ENCODE measurements around the gene CENPX. TPM values are rescaled to one million over a fixed set of nuclear protein-coding genes. Genes with fewer than 3 reads are reported as not detected.

Gene CENPX
- total and polyA plus RNA-seq, 2 donors (not counting 3 experiments of a cell fraction or from before 2014, with no cell fraction given): 56.2 to 67.2 TPM

- no peak for FAIRE-seq
- H3K4me3 ChIP-seq (replicated peaks in 1 of 3; ENCODE audit: insufficient read depth in 1 of 3, low read depth in 1 of 3, low read length in 3 of 3): no peak overlapping the region
These were observed 10.4 kb downstream of the CENPX start for GRCh38 chr17:82012261-82012639.

More at GRCh38 chr17:82012261-82012639, 10.4 kb downstream of the CENPX start:
- BruUV-seq (replicated peaks): no TSS peak
- Histone ChIP-seq H3K79me2 (ENCODE audit: control insufficient read depth, insufficient read depth, low read length) (no peaks in the 10 kb centered on the region), H3K9ac (replicated peaks; ENCODE audit: extremely low read depth, insufficient read depth, low read length) (no peak overlapping the region), H3K9me1 (replicated peaks; ENCODE audit: control insufficient read depth, extremely low read depth, insufficient read depth, low read length) (no peaks in the 10 kb centered on the region), H3K4me1 (ENCODE audit: control insufficient read depth, extremely low read depth, insufficient read depth, low read length) (no peaks in the 10 kb centered on the region), H2AFZ (ENCODE audit: low read depth, low read length) (no peak overlapping the region), H3K9me3 (replicated peaks; ENCODE audit: control insufficient read depth, insufficient read depth, low read length) (no peaks in the 10 kb centered on the region), H3K27me3 (ENCODE audit: control insufficient read depth in 2 of 2, insufficient read depth in 2 of 2, low read length in 2 of 2) (no peaks in the 10 kb centered on the region), H4K20me1 (replicated peaks; ENCODE audit: control insufficient read depth, extremely low read depth, insufficient read depth, low read length) (no peaks in the 10 kb centered on the region), H3K4me2 (ENCODE audit: insufficient read depth, low read length) (no peak overlapping the region), H3K36me3 (ENCODE audit: control insufficient read depth in 2 of 2, extremely low read depth in 1 of 2, insufficient read depth in 2 of 2, low read length in 2 of 2) (no peaks in the 10 kb centered on the region), H3K27ac (ENCODE audit: insufficient read depth, low read depth, low read length) (no peak overlapping the region)
- TF ChIP-seq GATA2 (IDR thresholded peaks at IDR 0.05; ENCODE audit: insufficient read depth, insufficient read length, low read depth, low read length): no peak
- no peak for TF ChIP-seq FOS (IDR thresholded peaks at IDR 0.05; ENCODE audit: borderline replicate concordance, insufficient read depth, low read length)
- TF ChIP-seq POLR2A (IDR thresholded peaks at IDR 0.05; ENCODE audit: low read depth, low read length): no peak
- TF ChIP-seq EZH2 (IDR thresholded peaks at IDR 0.05; ENCODE audit: borderline replicate concordance, low read depth, low read length, severe bottlenecking): no peak
- no peak for TF ChIP-seq POLR2AphosphoS5 (IDR thresholded peaks at IDR 0.05; ENCODE audit: insufficient read depth, low read depth, low read length)
- no peak for TF ChIP-seq JUN (IDR thresholded peaks at IDR 0.05; ENCODE audit: borderline replicate concordance, insufficient read depth, insufficient read length, low read depth)
- no peak for TF ChIP-seq CTCF (IDR thresholded peaks at IDR 0.05; ENCODE audit: extremely low read depth in 1 of 2, insufficient read depth in 1 of 2, low read depth in 1 of 2, low read length in 2 of 2)
- TF ChIP-seq MAX (IDR thresholded peaks at IDR 0.05; ENCODE audit: insufficient read depth, insufficient read length): no peak
- no peak for TF ChIP-seq MYC (IDR thresholded peaks at IDR 0.05; ENCODE audit: low read depth, low read length)
- no peak for DNase-seq (ENCODE audit: low read depth, low spot score)
- CTCF ChIA-PET: interaction anchor here (2.3 kb wide), 1 partner anchor 52 kb away, joined by 12 read pairs; no protein-coding TSS in a partner anchor
- dilution Hi-C loops (cut with MboI; ENCODE audit: extremely low pct_ligation_motif_present, low sequenced_read_pairs) (no loop called here), intact Hi-C loops (cut with micrococcal nuclease) (no loop called here)
- POLR2A ChIA-PET: no interaction called here
